MM.1S (cell line): ENCODE data around the gene TSHZ2.

ENCODE experiments used
- DNase-seq: peaks from one replicate; pipeline ENCODE4 v3.0.0-alpha.2; 2015
- H2AFZ ChIP-seq: fragments of 300-600 bp; sonication (generic); 2 replicates; pipeline ENCODE4 v1.6.0; 2016; ENCODE audit warnings: antibody characterized with exemption, low read length
- H3F3A ChIP-seq: fragments of 300-600 bp; sonication (generic); 2 replicates; pipeline ENCODE4 v1.6.1; 2016; ENCODE audit warnings: mild to moderate bottlenecking, antibody characterized with exemption, low read length, moderate library complexity, mixed read lengths; ENCODE audit not compliant: insufficient read depth
- H3K27ac ChIP-seq: fragments of 300-600 bp; sonication (generic); 2 replicates; pipeline ENCODE4 v1.5.1; 2016; ENCODE audit warnings: mild to moderate bottlenecking, low read length
- H3K27me3 ChIP-seq: fragments of 300-600 bp; sonication (generic); replicated peaks from 2 replicates; pipeline ENCODE4 v1.6.0; 2016; ENCODE audit warnings: low read length; ENCODE audit not compliant: insufficient read depth
- H3K36me3 ChIP-seq: fragments of 300-600 bp; sonication (generic); replicated peaks from 2 replicates; pipeline ENCODE4 v1.6.1; 2016; ENCODE audit warnings: mild to moderate bottlenecking, low read length, mixed read lengths; ENCODE audit not compliant: insufficient read depth
- H3K4me1 ChIP-seq: fragments of 300-600 bp; sonication (generic); 2 replicates; pipeline ENCODE4 v1.6.1; 2016; ENCODE audit warnings: low read length, mixed read lengths
- H3K4me2 ChIP-seq: fragments of 300-600 bp; sonication (generic); 2 replicates; pipeline ENCODE4 v1.6.0; 2016; ENCODE audit warnings: low read depth, low read length
- H3K4me3 ChIP-seq: fragments of 300-600 bp; sonication (generic); 2 replicates; pipeline ENCODE4 v1.5.1; 2016; ENCODE audit warnings: low read length, mixed read lengths
- H3K79me2 ChIP-seq: fragments of 300-600 bp; sonication (generic); 2 replicates; pipeline ENCODE4 v1.6.1; 2016; ENCODE audit warnings: mixed run types, low read length, mixed read lengths
- H3K9ac ChIP-seq: fragments of 300-600 bp; sonication (generic); 2 replicates; pipeline ENCODE4 v1.6.1; 2016; ENCODE audit warnings: low read length, mixed read lengths
- H3K9me2 ChIP-seq: fragments of 300-600 bp; sonication (generic); replicated peaks from 2 replicates; pipeline ENCODE4 v1.6.1; 2016; ENCODE audit warnings: mild to moderate bottlenecking, low read length, mixed read lengths; ENCODE audit not compliant: insufficient read depth
- H3K9me3 ChIP-seq: fragments of 300-600 bp; sonication (generic); replicated peaks from 2 replicates; pipeline ENCODE4 v1.6.1; 2016; ENCODE audit warnings: mild to moderate bottlenecking, low read length, mixed read lengths; ENCODE audit not compliant: insufficient read depth
- H4K20me1 ChIP-seq: fragments of 300-600 bp; sonication (generic); 2 replicates; pipeline ENCODE4 v1.6.1; 2016; ENCODE audit warnings: mild to moderate bottlenecking, low read length, moderate library complexity, mixed read lengths; ENCODE audit not compliant: insufficient read depth
- CTCF ChIP-seq: fragments of 300-600 bp; sonication (generic); IDR thresholded peaks from 2 replicates; pipeline ENCODE4 v1.5.1; 2016; ENCODE audit warnings: antibody characterized with exemption, low read length, mixed read lengths
- EZH2 ChIP-seq: fragments of 300-600 bp; sonication (generic); optimal IDR thresholded peaks from 2 replicates; pipeline ENCODE3; 2017; ENCODE audit warnings: low read depth, mild to moderate bottlenecking, antibody characterized with exemption, low read length, mixed read lengths
- EZH2phosphoT487 ChIP-seq: fragments of 300-600 bp; sonication (generic); IDR thresholded peaks from 2 replicates; pipeline ENCODE4 v1.6.1; 2018; ENCODE audit warnings: antibody characterized with exemption, low read length

TSHZ2 gene

GRCh38 chr20:53033176-53033575, 61.0 kb downstream of the TSHZ2 start:
- H3K4me3 ChIP-seq, result no peak overlapping the region
- no peak overlapping the region for H3K27ac ChIP-seq
- DNase-seq, result no peak

GRCh38 chr20:53034899-53035298, 62.7 kb downstream of the TSHZ2 start:
- no peak overlapping the region; the same call in 1 of the 2 replicates for H3K27ac ChIP-seq
- peak; percentile 66 for DNase-seq
- no peak overlapping the region for H3K4me3 ChIP-seq

More at GRCh38 chr20:53033176-53033575, 61.0 kb downstream of the TSHZ2 start:
- Histone ChIP-seq H3K9ac (no peak overlapping the region), H3F3A (peaks cover 14% of the 10 kb centered on the region), H3K79me2 (no peaks in the 10 kb centered on the region), H3K9me3 (no peaks in the 10 kb centered on the region), H3K4me2 (no peak overlapping the region), H3K4me1 (peaks cover 33% of the 10 kb centered on the region), H3K9me2 (no peaks in the 10 kb centered on the region), H2AFZ (no peak overlapping the region), H4K20me1 (no peaks in the 10 kb centered on the region), H3K27me3 (no peaks in the 10 kb centered on the region), H3K36me3 (no peaks in the 10 kb centered on the region)
- TF ChIP-seq CTCF (no peak), EZH2 (no peak), EZH2phosphoT487 (no peak)

GRCh38 chr20:53036992-53037391, 64.8 kb downstream of the TSHZ2 start:
- no peaks in the 10 kb centered on the region for H3K27me3 ChIP-seq
- no peak for TF ChIP-seq EZH2phosphoT487
- TF ChIP-seq EZH2, result no peak
- no peak for TF ChIP-seq CTCF
- H2AFZ ChIP-seq, result no peak overlapping the region
- H3K27ac ChIP-seq, result no peak overlapping the region
- no peaks in the 10 kb centered on the region for H3K79me2 ChIP-seq
- no peak overlapping the region for H3K4me2 ChIP-seq
- H3K9me2 ChIP-seq, result no peaks in the 10 kb centered on the region
- no peaks in the 10 kb centered on the region for H3K9me3 ChIP-seq
- no peaks in the 10 kb centered on the region for H4K20me1 ChIP-seq
- no peak overlapping the region for H3K4me3 ChIP-seq
- peaks cover 20% of the 10 kb centered on the region for H3K4me1 ChIP-seq
- H3K9ac ChIP-seq, result no peak overlapping the region
- H3F3A ChIP-seq, result peaks cover 3% of the 10 kb centered on the region; the same call in 1 of the 2 replicates
- H3K36me3 ChIP-seq, result no peaks in the 10 kb centered on the region
- DNase-seq, result no peak

More at GRCh38 chr20:53034899-53035298, 62.7 kb downstream of the TSHZ2 start:
- peaks cover 28% of the 10 kb centered on the region for H3K4me1 ChIP-seq
- H4K20me1 ChIP-seq, result no peaks in the 10 kb centered on the region
- no peaks in the 10 kb centered on the region for H3K9me3 ChIP-seq
- H2AFZ ChIP-seq, result peak overlapping the region; percentile 61
- no peaks in the 10 kb centered on the region for H3K36me3 ChIP-seq
- no peak overlapping the region for H3K9ac ChIP-seq
- no peaks in the 10 kb centered on the region for H3K79me2 ChIP-seq
- H3K4me2 ChIP-seq, result 0 out of 2 replicates have a peak overlapping the region, but pooled peaks have one; percentile 25
- peaks cover 11% of the 10 kb centered on the region for H3F3A ChIP-seq
- H3K27me3 ChIP-seq, result no peaks in the 10 kb centered on the region
- H3K9me2 ChIP-seq, result no peaks in the 10 kb centered on the region
- TF ChIP-seq EZH2phosphoT487 (no peak), EZH2 (no peak), CTCF (no peak)
